Peyer's patch (tissue), 4 donors: ENCODE results near the gene PPFIBP2.

Experiments used
- CTCF ChIP-seq, 6 experiments: fragments of 450-650 bp in 4 of 6; fragments of 200-600 bp in 2 of 6; sonication (generic) in 1 of 6; IDR thresholded peaks; one replicate each; pipeline ENCODE4 v1.5.1; 2017 to 2019; ENCODE audit warnings: antibody characterized with exemption in 6 of 6, mild to moderate bottlenecking in 3 of 6, moderate library complexity in 1 of 6
- POLR2A ChIP-seq, 2 donors: fragments of 450-650 bp; IDR thresholded peaks; one replicate each; pipeline ENCODE4 v1.5.1; 2017; ENCODE audit warnings: antibody characterized with exemption in 2 of 2, mild to moderate bottlenecking in 2 of 2, moderate library complexity in 2 of 2

- TF ChIP-seq POLR2A (IDR thresholded peaks at IDR 0.05) (no peak), CTCF (IDR thresholded peaks at IDR 0.05) (no peak)
These were observed 5.7 kb upstream of the PPFIBP2 start for GRCh38 chr11:7508087-7508486.
